Fibroblast of lung (primary cell): ENCODE data around the gene APH1B.

Experiments
- EZH2 ChIP-seq: IDR thresholded peaks from 2 replicates; pipeline ENCODE4 v1.5.1; 2012; ENCODE audit warnings: low read length, control low read depth, mild to moderate bottlenecking; ENCODE audit errors: missing control alignments
- TF ChIP-seq, protein P1 (sequence below), 2 donors: IDR thresholded peaks in 1 of 2; conservative IDR thresholded peaks in 1 of 2; 1 replicate in 1 of 2; 2 replicates in 1 of 2; pipeline ENCODE4 v1.5.1; 2011 to 2012; ENCODE audit warnings: low read length in 2 of 2, control low read depth in 1 of 2, inconsistent platforms in 1 of 2, low read depth in 1 of 2, mild to moderate bottlenecking in 1 of 2

- TF ChIP-seq, protein P1, sequence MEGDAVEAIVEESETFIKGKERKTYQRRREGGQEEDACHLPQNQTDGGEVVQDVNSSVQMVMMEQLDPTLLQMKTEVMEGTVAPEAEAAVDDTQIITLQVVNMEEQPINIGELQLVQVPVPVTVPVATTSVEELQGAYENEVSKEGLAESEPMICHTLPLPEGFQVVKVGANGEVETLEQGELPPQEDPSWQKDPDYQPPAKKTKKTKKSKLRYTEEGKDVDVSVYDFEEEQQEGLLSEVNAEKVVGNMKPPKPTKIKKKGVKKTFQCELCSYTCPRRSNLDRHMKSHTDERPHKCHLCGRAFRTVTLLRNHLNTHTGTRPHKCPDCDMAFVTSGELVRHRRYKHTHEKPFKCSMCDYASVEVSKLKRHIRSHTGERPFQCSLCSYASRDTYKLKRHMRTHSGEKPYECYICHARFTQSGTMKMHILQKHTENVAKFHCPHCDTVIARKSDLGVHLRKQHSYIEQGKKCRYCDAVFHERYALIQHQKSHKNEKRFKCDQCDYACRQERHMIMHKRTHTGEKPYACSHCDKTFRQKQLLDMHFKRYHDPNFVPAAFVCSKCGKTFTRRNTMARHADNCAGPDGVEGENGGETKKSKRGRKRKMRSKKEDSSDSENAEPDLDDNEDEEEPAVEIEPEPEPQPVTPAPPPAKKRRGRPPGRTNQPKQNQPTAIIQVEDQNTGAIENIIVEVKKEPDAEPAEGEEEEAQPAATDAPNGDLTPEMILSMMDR (conservative IDR thresholded peaks at IDR 0.05 in 1 of 2, IDR thresholded peaks at IDR 0.05 in 1 of 2; ENCODE audit: low read depth in 1 of 2, low read length in 2 of 2): no peak
- TF ChIP-seq EZH2: no peak
Measured at GRCh38 chr15:63352808-63353207, 75.4 kb downstream of the APH1B start.
